CD4-positive, alpha-beta T cell treated with Interleukin-6 at 100 ng/mL for 8 hours (primary cell): ENCODE measurements around the gene CELF1.

Experiments
- DNase-seq: peaks from one replicate; pipeline ENCODE4 v3.0.0-alpha.2; 2020; ENCODE audit warnings: mixed read lengths, low spot score

Gene CELF1

GRCh38 chr11:47508240-47508957 is 44.5 kb downstream of the CELF1 start:
- no peak for DNase-seq

- DNase-seq = no peak
Measured at GRCh38 chr11:47507563-47508239, 45.2 kb downstream of the CELF1 start.

GRCh38 chr11:47506795-47507562 is 46.0 kb downstream of the CELF1 start:
- DNase-seq = no peak

DNA sequence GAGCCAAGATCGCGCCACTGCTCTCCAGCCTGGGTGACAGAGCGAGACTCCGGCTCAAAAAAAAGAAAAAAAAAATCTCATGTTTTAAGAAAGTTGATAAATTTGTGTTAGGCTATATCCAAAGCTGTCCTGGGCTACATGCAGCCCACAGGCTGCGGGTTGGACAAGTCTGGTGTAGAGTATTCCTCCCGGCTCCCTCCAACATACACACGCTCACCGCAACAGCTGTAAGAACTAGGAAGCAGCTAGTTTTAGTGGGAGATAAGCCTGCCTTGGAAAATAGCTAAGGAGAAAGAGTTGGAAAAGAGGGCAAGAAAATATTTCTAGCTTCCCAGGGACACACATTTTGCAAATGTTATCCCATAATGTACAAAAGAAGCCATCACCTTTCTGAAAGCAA is 46.6 kb downstream of the CELF1 start:
- DNase-seq = no peak

GRCh38 chr11:47504910-47505309 is 48.0 kb downstream of the CELF1 start:
- DNase-seq = no peak

DNA sequence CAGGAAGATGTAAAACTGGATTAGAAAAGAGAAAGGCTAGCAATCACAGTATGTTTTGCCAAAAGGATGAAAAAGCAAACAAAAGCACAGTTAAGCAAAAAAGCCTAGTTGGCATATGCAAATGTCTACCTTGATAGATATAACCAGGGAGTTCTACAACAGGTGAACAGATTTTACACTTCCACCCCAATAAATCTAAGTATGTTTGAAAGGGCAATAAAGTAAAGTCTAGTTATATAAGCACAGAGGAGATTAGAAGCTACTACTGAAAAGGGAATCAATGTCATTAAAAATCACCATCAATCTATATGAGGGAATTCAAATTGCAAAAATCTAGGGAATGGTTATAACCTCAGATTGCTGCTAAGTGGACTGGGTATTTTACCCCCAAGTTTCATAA is 49.7 kb downstream of the CELF1 start:
- DNase-seq = no peak

- DNase-seq = no peak
Measured at GRCh38 chr11:47502767-47503166, 50.2 kb downstream of the CELF1 start.

- no peak for DNase-seq
Measured at GRCh38 chr11:47501101-47501500, 51.8 kb downstream of the CELF1 start.

DNA sequence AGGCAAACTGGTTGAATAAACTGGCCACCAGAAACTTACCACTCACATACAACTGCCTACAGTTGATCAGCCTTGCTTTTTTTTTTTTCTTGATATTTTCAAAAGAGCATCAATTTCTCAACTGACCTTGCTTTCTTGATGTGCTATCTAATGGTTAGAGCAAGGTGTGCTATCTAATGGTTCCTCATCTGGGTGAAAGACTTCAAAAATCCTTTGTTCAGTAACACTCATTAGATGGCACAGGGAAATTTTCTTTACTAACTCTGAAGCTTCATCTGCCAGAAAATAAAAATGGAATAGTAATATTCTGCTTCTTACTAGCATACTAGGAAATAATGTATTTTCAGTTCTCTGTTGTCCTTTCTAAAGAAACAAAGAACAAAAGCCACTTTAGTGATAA is 52.8 kb downstream of the CELF1 start:
- DNase-seq = no peak

DNA sequence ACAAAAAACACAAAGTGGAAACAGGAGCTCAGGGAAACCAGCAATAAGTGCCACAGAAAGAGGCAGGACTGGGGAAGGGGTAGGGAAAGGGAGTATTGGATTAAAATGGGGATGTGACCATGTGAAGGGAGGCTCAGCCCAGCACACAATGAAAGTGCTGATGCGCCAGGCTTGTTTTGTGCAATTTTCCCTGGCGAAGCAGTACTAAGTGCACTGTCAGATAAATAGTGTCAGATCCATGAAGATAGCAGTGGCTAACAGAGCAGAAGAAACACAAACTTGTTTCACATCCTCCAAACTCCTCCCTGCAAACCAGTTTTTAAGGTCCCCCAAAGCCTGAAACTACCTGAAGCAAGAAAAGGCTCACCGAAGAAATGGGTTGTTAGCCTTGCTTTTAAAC is 53.3 kb downstream of the CELF1 start:
- no peak for DNase-seq

DNA sequence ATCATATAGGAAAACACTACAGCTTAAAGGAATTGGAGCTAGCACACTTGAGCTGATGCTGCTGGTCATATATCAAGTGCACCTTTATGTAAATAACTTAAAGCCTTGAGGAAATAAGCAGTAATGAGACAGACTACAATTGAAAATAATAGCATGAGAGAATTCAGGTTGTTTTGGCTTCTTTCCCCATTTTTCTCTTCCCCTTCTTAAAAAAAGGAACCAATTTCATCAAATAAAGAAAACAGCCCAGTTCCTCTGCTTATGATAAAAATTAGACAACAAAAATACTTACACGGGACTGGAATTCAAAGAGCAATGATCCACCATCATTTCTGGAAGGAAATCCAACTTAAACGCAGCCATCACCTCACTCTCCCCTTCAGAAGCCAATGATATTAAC is 53.8 kb downstream of the CELF1 start:
- no peak for DNase-seq

DNA sequence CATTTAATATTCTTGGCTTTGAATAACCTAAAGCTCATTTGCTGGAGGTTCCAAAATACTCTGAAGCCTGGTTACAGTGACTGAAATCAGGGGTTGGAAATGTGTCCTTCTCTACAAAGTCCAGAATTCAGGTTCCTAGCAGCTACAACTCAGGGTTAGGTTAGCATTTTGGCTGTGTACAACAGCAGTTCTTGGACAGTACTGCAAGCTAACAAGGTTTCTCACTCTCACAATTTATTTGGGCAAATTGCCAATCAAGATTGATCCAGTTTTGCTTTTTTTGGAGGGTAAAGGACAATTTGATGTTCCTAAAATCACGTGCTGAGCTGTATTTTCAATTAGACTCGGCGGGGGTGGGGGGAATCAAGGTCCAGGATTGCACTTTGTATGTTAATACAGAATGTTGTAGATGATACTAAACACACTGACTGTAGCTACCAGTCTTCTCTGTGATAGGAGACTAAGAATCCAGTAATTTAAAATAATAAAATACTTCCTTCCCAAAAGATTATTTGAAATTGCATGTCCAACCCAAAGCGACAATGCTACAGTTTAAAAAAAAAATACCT is 54.3 kb downstream of the CELF1 start:
- no peak for DNase-seq

- no peak for DNase-seq
Measured at GRCh38 chr11:47498149-47498548, 54.8 kb downstream of the CELF1 start.

DNA sequence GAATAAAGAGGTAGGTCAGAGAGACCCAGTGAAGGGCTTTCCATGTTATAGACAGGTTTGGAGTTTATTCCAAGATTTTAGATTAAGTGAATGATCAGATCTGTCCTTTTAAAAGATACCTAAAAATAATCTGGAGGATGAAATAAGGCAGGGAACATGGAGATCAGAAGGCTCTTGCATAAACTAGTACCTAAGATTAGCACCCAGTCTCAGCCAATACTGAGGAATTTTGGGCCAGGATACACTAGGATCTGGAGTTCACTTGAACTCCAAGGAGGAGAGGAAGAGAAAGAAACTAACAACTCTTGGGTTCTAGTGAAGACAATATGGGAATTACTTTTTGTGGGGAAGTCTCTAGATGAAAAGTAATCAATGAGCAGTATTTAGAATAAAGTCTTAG is 56.1 kb downstream of the CELF1 start:
- DNase-seq = no peak

GRCh38 chr11:47495856-47496217 is 57.1 kb downstream of the CELF1 start:
- DNase-seq = no peak

DNA sequence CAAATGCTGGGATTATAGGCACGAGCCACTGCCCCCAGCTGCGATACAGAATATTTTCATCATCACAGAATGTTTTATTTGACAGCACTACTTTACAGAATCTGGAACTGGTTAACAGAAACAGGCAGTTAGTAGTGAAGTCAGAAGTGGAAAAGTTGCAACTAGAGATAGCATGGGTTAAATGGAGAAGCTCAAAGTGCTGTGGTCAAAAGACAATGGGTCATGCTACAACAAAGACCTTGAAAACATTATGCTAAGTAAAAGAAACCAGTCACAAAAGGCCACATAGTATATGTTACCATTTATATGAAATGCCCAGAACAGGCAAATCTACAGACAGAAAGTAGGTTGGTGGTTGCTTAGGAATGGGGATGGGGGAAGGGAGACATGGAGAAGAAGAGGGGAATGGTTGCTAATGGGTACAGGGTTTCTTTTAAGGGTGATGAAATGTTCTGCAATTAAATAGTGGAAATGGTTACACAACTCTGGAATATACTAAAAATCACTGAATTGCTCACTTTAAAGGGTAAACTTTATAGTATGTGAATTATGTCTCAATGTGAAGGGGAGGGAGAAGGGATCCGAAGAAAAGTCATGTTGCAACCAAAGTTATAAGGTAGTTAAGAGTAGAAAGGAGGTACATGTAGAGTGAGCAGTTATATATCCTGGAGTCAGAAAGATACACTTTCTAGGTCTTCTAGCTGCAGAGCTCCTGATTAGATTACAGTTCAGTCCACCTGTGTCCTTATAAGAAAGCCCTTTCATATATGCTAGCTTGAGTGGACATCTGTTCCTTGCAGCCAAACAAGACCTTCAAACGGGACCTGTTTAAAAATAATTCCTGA is 57.7 kb downstream of the CELF1 start:
- DNase-seq = no peak

DNA sequence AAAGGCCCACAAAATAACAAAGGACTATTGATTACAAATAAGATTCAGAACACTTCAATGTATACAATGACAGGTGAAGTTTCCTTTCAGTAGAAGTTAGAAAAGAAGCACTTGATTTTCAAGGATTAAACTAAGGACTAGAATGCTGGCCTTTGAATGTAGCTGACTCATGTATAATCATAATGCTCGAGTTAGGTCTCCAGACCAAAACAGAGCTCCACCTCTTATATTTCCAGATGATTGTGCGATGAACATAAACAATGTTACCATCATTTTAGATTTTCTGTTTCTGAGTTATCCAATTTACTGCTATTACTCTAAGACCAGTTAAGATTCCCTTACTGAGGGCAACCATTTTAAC is 63.6 kb downstream of the CELF1 start:
- no peak for DNase-seq

DNA sequence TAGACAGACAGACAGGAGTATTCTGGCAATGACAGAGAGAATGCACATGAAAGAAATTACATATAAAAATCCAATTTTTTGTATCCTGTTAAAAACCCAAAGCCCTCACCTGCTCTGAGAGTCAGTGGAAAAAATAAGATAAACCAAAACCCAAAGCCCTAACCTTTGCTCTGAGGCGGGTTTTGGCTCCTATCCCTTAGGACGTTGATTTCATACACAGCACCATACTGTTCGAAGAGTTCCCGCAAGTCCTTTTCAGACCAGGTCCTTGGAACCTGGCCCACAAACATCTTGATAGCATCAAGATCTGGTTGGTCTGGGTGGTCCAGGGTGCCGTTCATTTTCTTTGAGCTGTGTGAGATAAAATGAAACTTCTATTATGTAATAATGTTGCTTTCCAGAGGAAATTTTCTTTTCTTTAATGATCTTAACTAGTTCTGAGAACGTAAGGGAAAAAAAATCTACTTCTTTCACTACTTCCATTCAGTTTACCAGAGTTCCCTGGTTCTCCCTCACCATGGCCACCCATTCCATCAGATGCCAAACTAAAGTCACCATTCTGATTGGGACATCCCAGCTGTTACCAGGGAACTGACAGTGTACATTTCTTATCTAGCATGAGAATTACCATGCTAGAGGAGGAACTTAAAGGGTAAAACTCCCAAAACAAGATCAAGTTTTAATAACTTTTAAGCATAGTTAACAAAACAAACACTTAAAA is 64.1 kb downstream of the CELF1 start:
- no peak for DNase-seq

- no peak for DNase-seq
Measured at GRCh38 chr11:47488111-47488510, 64.8 kb downstream of the CELF1 start.

DNA sequence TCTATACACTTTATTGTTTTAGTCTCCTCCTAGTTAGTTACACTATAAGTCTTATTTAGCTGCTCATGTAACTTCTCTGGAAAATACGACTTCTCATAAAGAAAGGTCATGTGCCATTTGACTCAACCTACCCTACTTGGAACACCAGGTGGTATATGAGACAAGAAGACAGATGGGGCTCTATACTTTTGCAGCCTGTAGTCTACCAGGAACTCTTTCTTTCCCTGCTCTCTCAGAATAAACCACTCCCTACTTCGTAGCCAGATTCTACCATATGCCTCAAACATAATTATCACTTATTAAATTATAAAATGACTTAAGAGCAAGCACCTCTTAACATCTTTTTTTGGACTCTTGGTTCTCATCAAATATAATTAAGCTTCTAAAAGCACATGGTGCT is 65.5 kb downstream of the CELF1 start:
- DNase-seq = no peak

- no peak for DNase-seq
Measured at GRCh38 chr11:47485107-47485506, 67.8 kb downstream of the CELF1 start.
